Measurements from ENCODE around the gene HDAC7.

DNA sequence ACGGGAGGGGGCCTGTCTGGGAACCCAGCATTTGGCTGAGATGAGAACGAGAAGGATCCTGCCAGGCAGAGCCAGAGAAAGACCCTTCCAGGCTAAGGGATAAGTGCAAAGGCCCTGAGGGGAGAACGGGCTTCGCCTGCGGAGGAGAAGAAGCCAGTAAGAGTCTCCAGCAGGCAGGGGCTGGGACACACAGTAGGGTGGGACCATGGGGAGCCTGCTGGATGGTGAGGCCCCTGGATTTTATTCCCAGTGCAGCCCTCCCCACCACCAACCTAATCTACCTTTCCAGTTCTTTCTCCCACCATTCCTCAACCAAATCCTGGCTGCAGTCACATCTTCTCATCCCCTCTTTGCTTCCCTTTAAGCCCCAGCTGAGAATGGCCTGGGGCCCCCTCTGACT is 73.6 kb downstream of the HDAC7 start:
- TF ChIP-seq POLR2AphosphoS5 (IDR thresholded peaks at IDR 0.05) = no peak
- TF ChIP-seq, protein P1, sequence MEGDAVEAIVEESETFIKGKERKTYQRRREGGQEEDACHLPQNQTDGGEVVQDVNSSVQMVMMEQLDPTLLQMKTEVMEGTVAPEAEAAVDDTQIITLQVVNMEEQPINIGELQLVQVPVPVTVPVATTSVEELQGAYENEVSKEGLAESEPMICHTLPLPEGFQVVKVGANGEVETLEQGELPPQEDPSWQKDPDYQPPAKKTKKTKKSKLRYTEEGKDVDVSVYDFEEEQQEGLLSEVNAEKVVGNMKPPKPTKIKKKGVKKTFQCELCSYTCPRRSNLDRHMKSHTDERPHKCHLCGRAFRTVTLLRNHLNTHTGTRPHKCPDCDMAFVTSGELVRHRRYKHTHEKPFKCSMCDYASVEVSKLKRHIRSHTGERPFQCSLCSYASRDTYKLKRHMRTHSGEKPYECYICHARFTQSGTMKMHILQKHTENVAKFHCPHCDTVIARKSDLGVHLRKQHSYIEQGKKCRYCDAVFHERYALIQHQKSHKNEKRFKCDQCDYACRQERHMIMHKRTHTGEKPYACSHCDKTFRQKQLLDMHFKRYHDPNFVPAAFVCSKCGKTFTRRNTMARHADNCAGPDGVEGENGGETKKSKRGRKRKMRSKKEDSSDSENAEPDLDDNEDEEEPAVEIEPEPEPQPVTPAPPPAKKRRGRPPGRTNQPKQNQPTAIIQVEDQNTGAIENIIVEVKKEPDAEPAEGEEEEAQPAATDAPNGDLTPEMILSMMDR (IDR thresholded peaks at IDR 0.05) = no peak

Measured in prostate gland (tissue), 2 donors.